IPS-18c (cell line): ENCODE measurements around the gene LPO.

Experiments used
- H3K4me3 ChIP-seq: 2 replicates; pipeline ENCODE4 v1.7.0; 2013; ENCODE audit warnings: low read depth, mild to moderate bottlenecking, low read length, moderate library complexity; ENCODE audit not compliant: insufficient read depth
- H3K9me3 ChIP-seq: one replicate; pipeline ENCODE4 v1.6.1; 2013; ENCODE audit warnings: mild to moderate bottlenecking, low read length, moderate library complexity; ENCODE audit not compliant: control insufficient read depth, insufficient read depth

LPO gene

GRCh38 chr17:58219007-58219788 is 19.2 kb upstream of the LPO start, which contains the start of gene MKS1:
MKS1 (minus strand) TSS chr17:58219255; CDS start chr17:58219230, 25 bp downstream.
- Histone ChIP-seq H3K9me3 (no peaks in the 10 kb centered on the region), H3K4me3 (peak within 1 kb of the TSS; percentile 82)

- peak overlapping the region; percentile 82; the same call in 1 of the 2 replicates for H3K4me3 ChIP-seq
- no peaks in the 10 kb centered on the region for H3K9me3 ChIP-seq
Measured at GRCh38 chr17:58219789-58220183, 18.6 kb upstream of the LPO start.

GRCh38 chr17:58224315-58224714 is 14.1 kb upstream of the LPO start:
- Histone ChIP-seq H3K4me3 (no peak overlapping the region), H3K9me3 (no peaks in the 10 kb centered on the region)

GRCh38 chr17:58227733-58228132 is 10.7 kb upstream of the LPO start:
- Histone ChIP-seq H3K4me3 (no peak overlapping the region), H3K9me3 (no peaks in the 10 kb centered on the region)

DNA sequence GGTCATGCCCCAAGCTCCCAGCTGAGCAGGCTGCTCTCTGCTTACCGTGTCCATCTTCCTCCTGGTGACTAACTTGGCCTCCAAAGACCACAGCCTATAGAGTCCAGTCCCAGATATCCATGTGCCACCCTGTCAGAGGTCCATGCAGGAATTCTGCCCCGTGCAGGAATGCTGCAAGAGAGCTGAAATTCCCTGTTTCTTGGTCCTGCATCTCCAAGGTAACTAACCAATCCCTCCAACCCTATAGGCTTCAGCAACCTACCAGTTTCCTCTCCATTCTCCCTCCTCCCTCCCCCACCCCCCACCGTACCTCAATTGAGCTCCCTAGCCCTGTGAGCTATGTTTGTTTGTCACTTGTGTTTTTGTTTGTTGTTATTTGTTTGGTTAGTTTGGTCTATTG is 9.7 kb upstream of the LPO start:
- Histone ChIP-seq H3K9me3 (no peaks in the 10 kb centered on the region), H3K4me3 (no peak overlapping the region)

DNA sequence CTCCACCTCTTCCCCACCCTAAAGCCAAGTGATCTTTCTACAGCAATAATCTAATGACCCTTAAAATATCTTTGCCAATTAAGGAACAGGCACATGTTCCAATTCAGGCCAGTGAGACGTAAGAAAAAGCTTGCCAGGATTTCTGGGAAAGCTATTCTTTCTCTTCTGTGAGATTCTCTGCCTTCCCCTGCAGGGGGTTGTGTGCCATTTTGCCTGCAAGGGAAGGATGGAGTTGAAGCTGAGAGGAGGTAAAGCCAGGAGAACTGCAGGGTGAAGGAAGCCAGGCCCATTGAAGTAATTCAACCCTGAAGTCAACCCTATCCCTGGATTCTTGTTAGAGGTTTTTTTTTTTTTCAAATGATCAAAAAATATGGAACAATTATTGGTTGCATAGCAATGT is 9.0 kb upstream of the LPO start:
- H3K4me3 ChIP-seq: no peak overlapping the region
- no peaks in the 10 kb centered on the region for H3K9me3 ChIP-seq

DNA sequence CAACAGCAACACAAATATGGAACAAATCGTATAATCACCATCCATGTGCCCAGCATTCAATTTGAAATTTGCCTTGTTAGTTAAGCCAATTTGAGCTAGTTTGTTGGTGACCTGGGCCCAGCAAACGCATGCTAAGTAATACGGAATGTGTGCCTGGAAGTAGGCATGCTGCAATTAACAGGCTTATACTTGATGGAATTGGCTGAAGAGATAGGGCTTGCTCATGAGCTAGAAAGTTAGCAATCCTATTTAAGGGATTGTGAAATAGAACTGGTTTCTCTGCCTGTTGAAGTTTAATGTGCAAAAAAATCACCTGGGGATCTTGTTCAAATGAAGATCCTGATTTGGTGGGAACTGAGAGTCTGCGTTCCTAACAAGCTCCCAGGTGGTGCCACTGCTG is 8.5 kb upstream of the LPO start:
- no peaks in the 10 kb centered on the region for H3K9me3 ChIP-seq
- no peak overlapping the region for H3K4me3 ChIP-seq

GRCh38 chr17:58231641-58232040 is 6.7 kb upstream of the LPO start:
- H3K4me3 ChIP-seq: no peak overlapping the region
- H3K9me3 ChIP-seq: no peaks in the 10 kb centered on the region

DNA sequence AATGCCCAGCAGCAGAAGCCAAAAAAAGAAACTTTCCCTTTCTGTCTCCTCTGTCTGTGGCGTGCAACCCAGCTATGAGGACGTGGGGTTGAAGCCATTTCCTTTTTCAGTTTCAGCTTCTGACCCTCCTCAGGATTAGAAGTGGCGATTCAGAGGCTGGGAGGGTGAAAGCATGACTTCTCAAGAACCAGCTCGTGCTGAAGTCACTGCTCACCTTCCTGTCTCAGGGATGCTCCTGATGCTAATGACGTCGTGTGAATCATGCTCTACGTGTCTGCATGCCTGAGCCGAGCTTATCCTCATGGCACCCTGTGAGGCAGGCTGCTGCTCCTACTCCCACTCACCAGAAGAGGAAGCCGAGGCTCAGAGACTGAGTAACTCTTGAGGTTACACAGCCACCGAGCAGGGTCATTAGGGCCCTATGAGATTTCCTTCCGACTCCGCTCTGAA is 5.7 kb upstream of the LPO start:
- Histone ChIP-seq H3K4me3 (no peak overlapping the region), H3K9me3 (no peaks in the 10 kb centered on the region)

DNA sequence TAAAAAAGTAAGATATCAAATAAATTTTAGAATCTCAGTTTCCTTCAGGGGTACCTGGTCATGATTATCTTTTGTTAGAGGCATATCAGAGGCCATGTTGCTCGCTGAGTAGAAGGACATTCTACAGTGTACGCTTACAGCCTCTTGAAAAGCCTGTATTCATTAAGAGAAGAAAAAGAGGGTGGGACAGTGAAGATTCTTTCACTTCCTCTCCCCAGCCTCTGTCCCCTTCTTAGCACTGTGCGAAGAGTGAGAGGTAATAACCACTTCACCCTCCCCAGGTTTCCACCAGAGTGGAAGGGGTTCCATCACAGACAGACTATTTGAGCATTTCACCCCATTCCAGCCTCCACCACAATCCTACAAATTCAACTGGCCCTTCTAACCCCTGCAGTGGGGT is 4.8 kb upstream of the LPO start:
- Histone ChIP-seq H3K4me3 (no peak overlapping the region), H3K9me3 (no peaks in the 10 kb centered on the region)

DNA sequence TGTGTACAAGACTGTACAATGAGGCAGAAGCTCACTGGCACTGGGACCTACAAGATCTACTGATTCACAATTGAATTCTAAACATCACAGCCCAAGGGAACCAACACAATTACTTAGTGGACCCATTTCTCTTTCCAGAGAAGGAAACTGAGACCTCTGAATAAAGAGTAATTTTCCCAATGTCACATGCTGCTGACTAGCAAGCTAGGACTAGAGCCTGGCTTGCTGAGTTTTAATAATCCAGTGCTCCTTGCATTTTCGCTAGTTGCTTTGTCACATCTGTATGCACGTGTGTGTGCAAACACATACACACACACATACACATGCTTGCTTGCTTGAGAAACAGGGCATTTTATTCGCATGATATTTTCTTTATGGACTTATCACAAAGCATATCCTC is 3.9 kb upstream of the LPO start:
- no peak overlapping the region for H3K4me3 ChIP-seq
- no peaks in the 10 kb centered on the region for H3K9me3 ChIP-seq

- Histone ChIP-seq H3K9me3 (no peaks in the 10 kb centered on the region), H3K4me3 (no peak overlapping the region)
Measured at GRCh38 chr17:58235821-58236220, 2.6 kb upstream of the LPO start.

DNA sequence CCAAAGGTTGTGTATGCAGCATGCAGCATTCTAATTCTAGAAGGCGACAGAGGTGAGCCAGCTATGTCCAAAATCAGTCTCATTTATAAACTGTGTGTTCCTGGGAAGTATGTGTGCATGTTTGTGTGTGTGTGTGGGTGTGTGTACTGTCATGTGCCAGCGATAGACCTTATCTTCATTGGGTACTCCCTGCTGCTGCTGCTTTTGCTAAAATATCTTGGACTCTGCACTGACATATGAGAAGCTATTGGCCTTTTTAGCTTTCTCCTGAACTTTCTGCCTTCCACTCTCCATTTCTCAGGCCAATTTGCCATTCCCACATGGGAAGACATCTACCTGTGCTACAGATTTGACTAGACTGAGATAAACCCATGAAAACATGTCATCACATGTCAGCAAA is 2.0 kb upstream of the LPO start:
- H3K4me3 ChIP-seq: no peak overlapping the region
- H3K9me3 ChIP-seq: no peaks in the 10 kb centered on the region

GRCh38 chr17:58239987-58240386 is 1.6 kb downstream of the LPO start:
- no peak overlapping the region for H3K4me3 ChIP-seq

DNA sequence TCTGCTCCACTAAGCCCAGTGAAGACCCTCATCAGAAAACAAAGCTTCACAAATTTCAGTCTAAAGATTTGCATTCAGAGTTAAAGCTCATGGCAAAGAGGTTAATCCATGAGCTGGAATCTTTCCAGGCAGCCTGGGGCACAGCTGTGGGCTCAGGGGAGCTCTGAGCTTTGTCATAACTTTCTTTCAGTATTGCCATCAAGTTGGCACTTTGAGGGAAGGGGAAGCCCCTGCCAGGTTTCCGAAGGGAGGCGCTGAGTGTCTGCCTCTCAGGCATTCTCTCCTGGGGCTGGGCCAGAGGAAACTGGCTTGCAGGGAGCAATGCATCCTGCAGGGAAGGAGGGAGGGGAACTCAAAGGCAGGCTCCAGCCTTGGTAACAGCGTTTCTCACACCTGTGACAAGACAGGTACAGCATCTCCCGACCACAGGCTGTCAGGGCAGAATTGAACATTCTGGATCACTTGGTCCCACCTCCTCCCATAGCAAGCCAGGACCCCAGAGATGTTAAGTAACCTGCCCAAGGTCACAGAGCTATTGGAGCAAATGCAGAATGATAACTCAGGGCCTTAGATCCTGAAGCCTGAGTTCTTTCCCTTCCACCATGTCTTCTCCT is 3.9 kb downstream of the LPO start:
- Histone ChIP-seq H3K4me3 (no peak overlapping the region), H3K9me3 (peaks cover 4% of the 10 kb centered on the region)

More at GRCh38 chr17:58239987-58240386, 1.6 kb downstream of the LPO start:
- H3K9me3 ChIP-seq: peaks cover 4% of the 10 kb centered on the region

GRCh38 chr17:58244963-58245362 is 6.6 kb downstream of the LPO start:
- peaks cover 5% of the 10 kb centered on the region for H3K9me3 ChIP-seq
- no peak overlapping the region for H3K4me3 ChIP-seq

DNA sequence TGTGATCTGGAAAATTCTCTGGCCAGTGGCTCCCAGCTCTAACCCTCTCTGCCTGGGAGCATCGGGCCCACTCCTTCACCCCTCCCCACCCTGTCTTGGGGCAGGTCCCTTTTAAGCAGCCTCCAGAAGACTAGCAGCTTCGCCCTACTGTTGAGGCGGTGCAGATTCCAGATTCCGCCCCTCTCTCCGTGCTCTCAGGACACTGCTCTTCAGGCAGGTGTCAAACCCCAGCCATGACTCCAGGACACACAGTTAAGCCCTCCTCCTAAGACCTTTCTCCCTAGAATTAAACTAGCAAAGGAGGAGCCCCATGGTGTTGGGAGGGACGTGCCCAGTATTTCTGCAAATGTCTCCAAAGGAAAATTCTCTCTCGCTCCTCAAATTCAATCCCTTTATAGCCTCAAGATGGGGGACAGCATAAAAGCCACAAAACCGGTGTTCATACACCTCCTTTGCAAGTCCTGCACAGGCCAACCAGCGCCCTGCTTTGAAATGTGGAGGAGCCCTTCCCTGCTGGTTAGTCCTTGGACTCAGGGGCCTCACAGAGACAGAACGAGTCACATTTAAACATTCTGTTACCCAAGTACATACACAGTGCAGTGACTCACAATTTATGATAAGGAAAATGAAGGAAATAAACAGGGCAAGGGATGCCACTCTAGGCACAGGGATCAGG is 7.2 kb downstream of the LPO start:
- Histone ChIP-seq H3K9me3 (peaks cover 10% of the 10 kb centered on the region), H3K4me3 (no peak overlapping the region)

DNA sequence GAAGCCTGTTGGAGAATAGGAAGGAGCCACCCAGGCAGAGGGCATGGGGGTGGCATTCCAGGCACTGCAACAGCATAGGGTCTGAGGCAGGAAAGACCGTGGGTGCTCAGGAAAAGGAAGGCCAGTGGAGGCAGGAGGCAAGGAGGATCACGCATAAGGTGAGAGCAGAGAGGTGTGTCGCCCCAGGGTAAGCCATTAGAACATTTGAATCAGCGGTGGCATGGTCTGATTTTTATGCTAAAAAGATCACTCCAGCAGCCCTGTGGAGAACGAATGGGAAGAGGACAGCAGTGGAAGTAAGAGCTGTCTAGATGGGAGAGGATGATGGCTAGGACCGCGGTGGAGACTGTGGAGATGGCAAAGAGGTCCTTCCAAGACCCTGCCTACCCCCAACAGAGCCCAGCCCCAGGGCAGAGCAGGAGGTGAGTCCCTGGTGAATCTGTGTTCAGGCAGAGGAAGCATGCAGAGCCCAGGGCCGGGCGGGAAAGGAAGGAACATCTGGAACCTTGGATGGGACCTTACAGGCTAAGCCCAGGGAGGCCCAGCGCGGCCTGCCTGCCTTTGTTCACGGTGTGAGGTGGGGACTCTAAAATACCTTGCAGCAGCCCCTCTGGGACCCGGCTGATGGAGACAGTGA is 7.8 kb downstream of the LPO start:
- H3K9me3 ChIP-seq: peaks cover 12% of the 10 kb centered on the region
- no peak overlapping the region for H3K4me3 ChIP-seq
